SU-DHL-6 (cell line): ENCODE results near the gene CNRIP1.
A peak's percentile ranks its signal among the peaks of the same experiment; 100 is the strongest.

Source experiments
- H2AFZ ChIP-seq: fragments of 200-600 bp; sonication (generic); 2 replicates; pipeline ENCODE4 v1.6.1; 2014; ENCODE audit warnings: low read depth, mild to moderate bottlenecking, moderate library complexity, mixed read lengths, antibody characterized with exemption, low read length; ENCODE audit not compliant: severe bottlenecking
- H3F3A ChIP-seq: fragments of 200-600 bp; shearing (Covaris generic); 2 replicates; pipeline ENCODE4 v1.6.0; 2016; ENCODE audit warnings: antibody characterized with exemption, mild to moderate bottlenecking; ENCODE audit not compliant: insufficient read depth
- H3K27ac ChIP-seq: fragments of 200-600 bp; sonication (generic); 2 replicates; pipeline ENCODE4 v1.5.1; 2016; ENCODE audit warnings: low read depth, mild to moderate bottlenecking, low read length, moderate library complexity, mixed read lengths
- H3K27me3 ChIP-seq: fragments of 200-600 bp; sonication (generic), shearing (Covaris generic); 2 replicates; pipeline ENCODE4 v1.6.0; 2014; ENCODE audit warnings: mild to moderate bottlenecking, low read length
- H3K36me3 ChIP-seq: fragments of 200-600 bp; sonication (generic); 2 replicates; pipeline ENCODE4 v1.6.1; 2014; ENCODE audit warnings: mild to moderate bottlenecking, low read length, mixed read lengths
- H3K4me2 ChIP-seq: fragments of 300-600, 200-600 bp; shearing (Covaris generic), sonication (generic); 2 replicates; pipeline ENCODE4 v1.6.0; 2014; ENCODE audit warnings: low read length, low read depth, mild to moderate bottlenecking; ENCODE audit not compliant: poor library complexity, severe bottlenecking
- H3K4me3 ChIP-seq: fragments of 200-600 bp; sonication (generic); 2 replicates; pipeline ENCODE4 v1.5.1; 2014; ENCODE audit warnings: antibody characterized with exemption, low read length, mild to moderate bottlenecking, mixed read lengths; ENCODE audit not compliant: insufficient read depth, poor library complexity, severe bottlenecking
- H3K79me2 ChIP-seq: fragments of 200-600 bp; sonication (generic); 2 replicates; pipeline ENCODE4 v1.6.1; 2014; ENCODE audit warnings: mild to moderate bottlenecking, low read length, moderate library complexity; ENCODE audit not compliant: insufficient read depth
- H3K9ac ChIP-seq: fragments of 200-600 bp; sonication (generic); 2 replicates; pipeline ENCODE4 v1.7.0; 2014; ENCODE audit warnings: mild to moderate bottlenecking, low read length
- H3K9me2 ChIP-seq: fragments of 200-600 bp; sonication (generic); replicated peaks from 2 replicates; pipeline ENCODE4 v1.6.1; 2014; ENCODE audit warnings: low read length; ENCODE audit not compliant: insufficient read depth
- H3K9me3 ChIP-seq: fragments of 200-600 bp; sonication (generic); 2 replicates; pipeline ENCODE4 v1.6.1; 2014; ENCODE audit warnings: low read length, mixed read lengths; ENCODE audit not compliant: insufficient read depth
- H4K20me1 ChIP-seq: fragments of 200-600 bp; sonication (generic); 2 replicates; pipeline ENCODE4 v1.6.1; 2014; ENCODE audit warnings: low read depth, mild to moderate bottlenecking, antibody characterized with exemption, low read length, moderate library complexity, mixed read lengths
- CTCF ChIP-seq: fragments of 200-600 bp; sonication (generic); IDR thresholded peaks from one replicate; pipeline ENCODE4 v1.5.1; 2017; ENCODE audit warnings: antibody characterized with exemption, mild to moderate bottlenecking, low read length, moderate library complexity; ENCODE audit not compliant: insufficient read depth, poor library complexity, severe bottlenecking
- EZH2phosphoT487 ChIP-seq: fragments of 200-600 bp; sonication (generic), shearing (Covaris generic); conservative IDR thresholded peaks from 2 replicates; pipeline ENCODE4 v1.6.1; 2018; ENCODE audit warnings: mild to moderate bottlenecking, antibody characterized with exemption, low read length, moderate library complexity, mixed read lengths

The CNRIP1 gene

GRCh38 chr2:68318914-68319397 lies 793 bp downstream of the CNRIP1 start:
- no peaks in the 10 kb centered on the region for H3K36me3 ChIP-seq
- H2AFZ ChIP-seq, result no peak overlapping the region
- no peaks in the 10 kb centered on the region for H3K9me2 ChIP-seq
- H3K9me3 ChIP-seq, result no peaks in the 10 kb centered on the region
- TF ChIP-seq CTCF (no peak), EZH2phosphoT487 (no peak)
- H3K27me3 ChIP-seq, result 0 out of 2 replicates have a peak, but pooled peaks cover 2% of the 10 kb centered on the region
- no peak overlapping the region for H3K27ac ChIP-seq
- H3K79me2 ChIP-seq, result no peaks in the 10 kb centered on the region
- no peak overlapping the region for H3K9ac ChIP-seq
- H4K20me1 ChIP-seq, result no peaks in the 10 kb centered on the region
- no peaks in the 10 kb centered on the region for H3F3A ChIP-seq
- peak overlapping the region; percentile 35 for H3K4me2 ChIP-seq
- H3K4me3 ChIP-seq, result no peak overlapping the region

GRCh38 chr2:68317971-68318913 lies 1.5 kb downstream of the CNRIP1 start:
- no peak overlapping the region for H3K9ac ChIP-seq
- no peak overlapping the region for H3K4me3 ChIP-seq
- no peak overlapping the region for H2AFZ ChIP-seq
- H3K4me2 ChIP-seq, result no peak overlapping the region
- no peaks in the 10 kb centered on the region for H3K9me3 ChIP-seq
- no peaks in the 10 kb centered on the region for H3K9me2 ChIP-seq
- no peaks in the 10 kb centered on the region for H3K79me2 ChIP-seq
- no peaks in the 10 kb centered on the region for H3F3A ChIP-seq
- TF ChIP-seq EZH2phosphoT487, result no peak
- TF ChIP-seq CTCF, result no peak
- no peaks in the 10 kb centered on the region for H3K36me3 ChIP-seq
- H4K20me1 ChIP-seq, result no peaks in the 10 kb centered on the region
- H3K27ac ChIP-seq, result no peak overlapping the region
- H3K27me3 ChIP-seq, result 0 out of 2 replicates have a peak, but pooled peaks cover 2% of the 10 kb centered on the region

- H2AFZ ChIP-seq, result no peak overlapping the region
- no peaks in the 10 kb centered on the region for H4K20me1 ChIP-seq
- H3K4me2 ChIP-seq, result no peak overlapping the region
- no peaks in the 10 kb centered on the region for H3K9me2 ChIP-seq
- H3K27me3 ChIP-seq, result 0 out of 2 replicates have a peak, but pooled peaks cover 2% of the 10 kb centered on the region
- H3F3A ChIP-seq, result no peaks in the 10 kb centered on the region
- no peaks in the 10 kb centered on the region for H3K9me3 ChIP-seq
- no peak overlapping the region for H3K9ac ChIP-seq
- no peak for TF ChIP-seq EZH2phosphoT487
- no peak for TF ChIP-seq CTCF
- H3K79me2 ChIP-seq, result no peaks in the 10 kb centered on the region
- no peak overlapping the region for H3K27ac ChIP-seq
- no peak overlapping the region for H3K4me3 ChIP-seq
- no peaks in the 10 kb centered on the region for H3K36me3 ChIP-seq
Observed at GRCh38 chr2:68316111-68316510, 3.6 kb downstream of the CNRIP1 start.
